Ammon's horn (tissue), 1 donor: ENCODE measurements around the gene MRPL9.
"Not testable (repeated sequence)": the region's sequence is repeated elsewhere in the genome, so short reads cannot be mapped to it uniquely, and the experiment has no call there.

ENCODE experiments used
- DNase-seq: peaks from one replicate; pipeline ENCODE4 v3.0.0-alpha.2; 2016; ENCODE audit warnings: low spot score

Gene MRPL9

GRCh38 chr1:151783796-151784195 lies 20.5 kb upstream of the MRPL9 start:
- DNase-seq: no peak

- DNase-seq: no peak
These were observed 19.4 kb upstream of the MRPL9 start for GRCh38 chr1:151782741-151783140.

- DNase-seq: not testable (repeated sequence)
These were observed 18.7 kb upstream of the MRPL9 start for GRCh38 chr1:151782026-151782425.

GRCh38 chr1:151780736-151781135 lies 17.4 kb upstream of the MRPL9 start:
- not testable (repeated sequence) for DNase-seq

- no peak for DNase-seq
These were observed 16.6 kb upstream of the MRPL9 start for GRCh38 chr1:151779852-151780251.

- no peak for DNase-seq
These were observed 14.0 kb upstream of the MRPL9 start for GRCh38 chr1:151777317-151777716.

- DNase-seq: no peak
These were observed 13.4 kb upstream of the MRPL9 start for GRCh38 chr1:151776665-151777062.

- no peak for DNase-seq
These were observed 12.8 kb upstream of the MRPL9 start for GRCh38 chr1:151775894-151776664.

- no peak for DNase-seq
These were observed 11.1 kb upstream of the MRPL9 start for GRCh38 chr1:151774256-151774922.

GRCh38 chr1:151773702-151774101 lies 10.4 kb upstream of the MRPL9 start:
- DNase-seq: no peak

GRCh38 chr1:151769270-151769669 lies 6.0 kb upstream of the MRPL9 start:
- DNase-seq: not testable (repeated sequence)

- DNase-seq: not testable (repeated sequence)
These were observed 5.2 kb upstream of the MRPL9 start for GRCh38 chr1:151768351-151769066.

- no peak for DNase-seq
These were observed 694 bp upstream of the MRPL9 start for GRCh38 chr1:151763990-151764389.

- DNase-seq: no peak
These were observed 2.5 kb downstream of the MRPL9 start for GRCh38 chr1:151760597-151761385.

GRCh38 chr1:151759241-151759640 lies 4.1 kb downstream of the MRPL9 start:
- no peak for DNase-seq

GRCh38 chr1:151756291-151756690 lies 7.0 kb downstream of the MRPL9 start:
- DNase-seq: no peak

GRCh38 chr1:151741516-151741915 lies 21.8 kb downstream of the MRPL9 start:
- DNase-seq: no peak

- DNase-seq: no peak
These were observed 23.5 kb downstream of the MRPL9 start for GRCh38 chr1:151739590-151740355.

- DNase-seq: no peak
These were observed 25.8 kb downstream of the MRPL9 start for GRCh38 chr1:151737479-151737878.

- DNase-seq: no peak
These were observed 26.3 kb downstream of the MRPL9 start for GRCh38 chr1:151737026-151737425.

- not testable (repeated sequence) for DNase-seq
These were observed 29.3 kb downstream of the MRPL9 start for GRCh38 chr1:151733995-151734394.
